ENCODE measurements around the gene ARAP3.

The ARAP3 gene

DNA sequence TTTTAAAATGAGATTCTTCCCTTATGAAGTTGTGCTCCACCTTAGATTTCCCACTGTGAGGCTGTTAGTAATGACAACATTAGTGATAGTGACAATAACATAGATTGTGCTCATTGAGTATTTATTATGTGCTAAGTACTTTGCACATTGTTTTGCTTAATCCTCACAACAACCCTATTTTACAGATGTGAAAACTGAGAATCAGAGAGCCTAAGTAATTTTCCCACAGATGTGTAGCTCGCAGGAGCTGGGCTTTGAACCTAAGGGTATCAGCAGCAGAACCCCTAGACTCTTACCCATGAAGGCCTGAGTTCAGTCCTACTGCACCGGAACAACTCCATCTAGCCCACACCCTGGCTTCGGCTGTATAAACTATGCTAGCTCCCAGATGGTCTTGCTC, 15.6 kb upstream of the ARAP3 start:
- TF ChIP-seq ZFX (IDR thresholded peaks at IDR 0.05; ENCODE audit: borderline replicate concordance) = no peak
- TF ChIP-seq, protein P1, sequence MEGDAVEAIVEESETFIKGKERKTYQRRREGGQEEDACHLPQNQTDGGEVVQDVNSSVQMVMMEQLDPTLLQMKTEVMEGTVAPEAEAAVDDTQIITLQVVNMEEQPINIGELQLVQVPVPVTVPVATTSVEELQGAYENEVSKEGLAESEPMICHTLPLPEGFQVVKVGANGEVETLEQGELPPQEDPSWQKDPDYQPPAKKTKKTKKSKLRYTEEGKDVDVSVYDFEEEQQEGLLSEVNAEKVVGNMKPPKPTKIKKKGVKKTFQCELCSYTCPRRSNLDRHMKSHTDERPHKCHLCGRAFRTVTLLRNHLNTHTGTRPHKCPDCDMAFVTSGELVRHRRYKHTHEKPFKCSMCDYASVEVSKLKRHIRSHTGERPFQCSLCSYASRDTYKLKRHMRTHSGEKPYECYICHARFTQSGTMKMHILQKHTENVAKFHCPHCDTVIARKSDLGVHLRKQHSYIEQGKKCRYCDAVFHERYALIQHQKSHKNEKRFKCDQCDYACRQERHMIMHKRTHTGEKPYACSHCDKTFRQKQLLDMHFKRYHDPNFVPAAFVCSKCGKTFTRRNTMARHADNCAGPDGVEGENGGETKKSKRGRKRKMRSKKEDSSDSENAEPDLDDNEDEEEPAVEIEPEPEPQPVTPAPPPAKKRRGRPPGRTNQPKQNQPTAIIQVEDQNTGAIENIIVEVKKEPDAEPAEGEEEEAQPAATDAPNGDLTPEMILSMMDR (IDR thresholded peaks at IDR 0.05) = no peak
- H3K27ac ChIP-seq = no peak overlapping the region

GRCh38 chr5:141696431-141696830, 14.4 kb upstream of the ARAP3 start:
- H3K27ac ChIP-seq = no peak overlapping the region
- TF ChIP-seq ZFX (IDR thresholded peaks at IDR 0.05; ENCODE audit: borderline replicate concordance) = no peak
- TF ChIP-seq, protein P1 (IDR thresholded peaks at IDR 0.05) = no peak

DNA sequence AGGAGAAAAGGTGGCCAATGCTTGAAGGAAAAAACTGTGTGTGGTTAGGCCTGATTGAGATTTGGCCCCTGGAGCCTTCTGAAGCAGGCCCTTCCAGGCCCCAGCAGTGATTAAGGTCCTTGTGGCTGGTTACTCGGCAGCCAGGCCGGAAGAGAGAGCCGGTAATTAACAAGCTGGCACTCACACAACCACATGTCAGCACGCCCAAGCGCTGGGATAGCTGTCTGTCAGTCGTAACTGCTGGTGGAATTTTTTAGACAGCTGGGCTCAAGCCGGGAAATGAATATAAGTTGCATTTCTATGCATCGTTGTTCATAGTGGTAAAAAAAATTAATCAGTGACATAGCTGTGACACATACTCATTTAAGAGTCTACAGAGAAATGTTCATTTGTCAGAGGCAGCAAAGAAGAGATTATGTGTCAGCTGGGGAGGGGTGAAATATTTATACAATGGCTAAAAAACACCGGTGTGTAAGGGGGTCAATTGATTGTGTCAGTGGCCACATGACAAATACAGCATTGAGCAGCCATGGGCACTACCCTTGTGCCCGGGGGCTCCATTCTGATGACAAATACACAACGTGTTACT, 13.7 kb upstream of the ARAP3 start:
- TF ChIP-seq, protein P1 (IDR thresholded peaks at IDR 0.05) = no peak
- no peak for TF ChIP-seq ZFX (IDR thresholded peaks at IDR 0.05; ENCODE audit: borderline replicate concordance)
- H3K27ac ChIP-seq = no peak overlapping the region

DNA sequence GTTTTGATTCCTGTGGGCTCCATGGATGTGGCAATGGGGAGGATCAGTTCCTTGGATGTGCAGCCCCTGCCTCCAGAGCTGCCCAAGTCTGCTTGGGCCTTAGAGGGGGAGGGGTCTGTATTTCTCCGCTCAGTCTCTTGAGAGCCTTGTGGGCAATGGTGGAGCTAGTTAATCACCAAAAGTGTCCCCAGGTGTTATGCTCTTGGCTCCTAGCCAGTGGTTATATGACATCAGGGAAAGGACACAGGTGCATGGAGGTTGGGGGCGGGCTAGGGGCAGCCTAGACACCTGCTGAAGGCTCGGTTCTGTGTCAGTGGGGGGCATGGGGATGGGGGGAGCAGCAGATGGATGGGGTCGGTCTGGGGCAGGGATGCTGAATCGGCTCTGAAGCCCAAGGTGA, 12.4 kb upstream of the ARAP3 start:
- TF ChIP-seq, protein P1 (IDR thresholded peaks at IDR 0.05) = no peak
- TF ChIP-seq ZFX (IDR thresholded peaks at IDR 0.05; ENCODE audit: borderline replicate concordance) = no peak
- no peak overlapping the region for H3K27ac ChIP-seq

DNA sequence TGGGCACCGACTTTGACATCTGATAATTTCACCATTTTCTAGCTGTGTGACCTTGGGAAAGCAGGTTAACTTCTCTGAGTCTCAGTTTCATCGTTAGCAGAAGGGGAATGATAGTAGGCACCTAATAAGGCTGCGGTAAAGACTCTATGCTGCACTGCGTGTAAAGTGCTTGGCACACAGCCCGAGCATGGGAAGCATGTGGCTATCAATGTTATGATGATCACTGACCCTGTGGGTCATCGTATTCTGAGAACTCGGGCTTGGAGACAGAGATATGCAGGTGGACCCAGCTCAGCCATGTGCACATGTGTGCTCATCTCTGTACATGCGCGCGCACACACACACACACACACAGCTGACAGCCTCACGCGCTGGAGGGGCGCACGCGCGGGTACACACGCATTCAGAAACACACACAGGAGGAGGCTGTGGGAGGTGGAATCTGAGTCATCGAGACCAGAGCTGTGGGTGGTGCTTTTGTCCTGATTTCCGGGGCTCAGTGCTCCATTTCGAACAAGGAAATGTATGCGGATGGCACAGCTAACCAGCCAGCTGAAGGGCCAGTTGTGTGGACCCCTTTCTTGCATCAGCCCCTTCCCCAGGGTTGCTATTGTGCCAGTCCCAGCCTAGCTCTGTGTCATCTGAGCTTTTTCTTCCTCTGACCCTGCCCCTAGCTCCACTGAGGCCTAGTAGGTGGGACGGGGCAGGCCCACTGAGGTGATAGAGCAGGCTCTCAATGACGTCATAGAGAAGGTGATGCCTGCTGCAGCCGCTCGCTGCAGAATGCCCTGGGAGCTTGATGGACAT, 11.1 kb upstream of the ARAP3 start:
- no peak overlapping the region for H3K27ac ChIP-seq
- TF ChIP-seq, protein P1 (IDR thresholded peaks at IDR 0.05) = no peak
- TF ChIP-seq ZFX (IDR thresholded peaks at IDR 0.05; ENCODE audit: borderline replicate concordance) = no peak

DNA sequence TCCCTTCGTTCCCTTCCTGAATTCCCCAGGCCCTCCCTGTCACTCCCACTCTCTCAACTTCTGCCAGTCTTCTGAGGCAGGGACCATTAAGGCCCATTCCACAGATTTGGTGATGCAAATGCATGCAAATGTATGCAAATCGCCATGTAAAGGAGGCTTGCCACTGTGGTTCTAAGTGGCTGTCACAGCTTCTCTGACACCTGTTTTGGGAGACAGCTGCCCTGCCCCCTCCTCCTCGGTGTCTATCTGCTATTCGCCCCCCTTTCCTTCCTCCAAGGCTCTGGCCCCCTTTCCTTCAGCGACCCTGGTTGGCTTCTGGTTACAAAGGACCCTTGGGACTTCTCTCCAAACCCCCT, 10.5 kb upstream of the ARAP3 start:
- TF ChIP-seq ZFX (IDR thresholded peaks at IDR 0.05; ENCODE audit: borderline replicate concordance) = no peak
- TF ChIP-seq, protein P1 (IDR thresholded peaks at IDR 0.05) = no peak
- H3K27ac ChIP-seq = no peak overlapping the region

GRCh38 chr5:141691867-141692532, 10.0 kb upstream of the ARAP3 start:
- no peak overlapping the region for H3K27ac ChIP-seq
- TF ChIP-seq, protein P1 (IDR thresholded peaks at IDR 0.05) = peak; percentile 95
- no peak for TF ChIP-seq ZFX (IDR thresholded peaks at IDR 0.05; ENCODE audit: borderline replicate concordance)

All from 22Rv1 (cell line).